Naive thymus-derived CD4-positive, alpha-beta T cell (primary cell): ENCODE results near the gene MARS2. TPM values are rescaled to one million over a fixed set of nuclear protein-coding genes. Genes with fewer than 3 reads are reported as not detected.
"Not testable (repeated sequence)": the region's sequence is repeated elsewhere in the genome, so short reads cannot be mapped to it uniquely, and the experiment has no call there.

Experiments
- ATAC-seq: fragments of 150-1000 bp; cut with Tn5 transposase; 2 replicates; pipeline ENCODE4 v1.10.0; 2021; ENCODE audit warnings: mild to moderate bottlenecking, moderate library complexity
- CTCF ChIA-PET: fragments of 350-600 bp; sonication (Branson Sonifier 250); formaldehyde crosslinking; loops from one replicate; lab custom pipeline; 2021; ENCODE audit warnings: antibody characterized with exemption; lab: Charles Lee
- POLR2A ChIA-PET: fragments of 350-600 bp; sonication (Branson Sonifier 250); formaldehyde crosslinking; loops from one replicate; lab custom pipeline; 2021; ENCODE audit warnings: antibody characterized with exemption, inconsistent platforms; lab: Charles Lee
- DNase-seq, 9 donors: peaks; one replicate each; pipeline versions ENCODE4 v3.0.0 to v3.0.0-alpha.2; 2020 to 2022; ENCODE audit warnings: mixed read lengths in 1 of 9
- H3K27ac ChIP-seq: one replicate; pipeline ENCODE4 v1.7.0; 2013; ENCODE audit warnings: mild to moderate bottlenecking, low read depth, low read length, moderate library complexity
- H3K27me3 ChIP-seq, 2 donors: one replicate each; pipeline ENCODE4 v1.7.0; 2013; ENCODE audit warnings: low read length in 2 of 2, mild to moderate bottlenecking in 2 of 2, moderate library complexity in 2 of 2; ENCODE audit not compliant: control insufficient read depth in 2 of 2, insufficient read depth in 2 of 2
- H3K36me3 ChIP-seq, 3 experiments: 1 replicate in 2 of 3; 2 replicates in 1 of 3; pipeline ENCODE4 v1.7.0; 2013; ENCODE audit warnings: low read length in 3 of 3, mild to moderate bottlenecking in 3 of 3, moderate library complexity in 1 of 3; ENCODE audit not compliant: insufficient read depth in 3 of 3, control insufficient read depth in 2 of 3
- H3K4me1 ChIP-seq, 2 donors: one replicate each; pipeline ENCODE4 v1.7.0; 2013; ENCODE audit warnings: low read length in 2 of 2, mild to moderate bottlenecking in 2 of 2, moderate library complexity in 1 of 2; ENCODE audit not compliant: control insufficient read depth in 2 of 2, insufficient read depth in 2 of 2
- H3K4me3 ChIP-seq: 2 replicates; pipeline ENCODE4 v1.7.0; 2013; ENCODE audit warnings: mild to moderate bottlenecking, low read length
- H3K9me3 ChIP-seq, 3 experiments: 1 replicate in 2 of 3; 2 replicates in 1 of 3; pipeline ENCODE4 v1.7.0; 2013; ENCODE audit warnings: low read length in 3 of 3; ENCODE audit not compliant: control insufficient read depth in 2 of 3
- H3K27ac Mint-ChIP-seq, 9 donors: one replicate each; pipeline ENCODE4 v1.8.0; 2020 to 2022; ENCODE audit warnings: mixed read lengths in 9 of 9, mild to moderate bottlenecking in 8 of 9, moderate library complexity in 5 of 9, inconsistent platforms in 2 of 9
- H3K27me3 Mint-ChIP-seq, 5 donors: one replicate each; pipeline ENCODE4 v1.8.0; 2021 to 2022; ENCODE audit warnings: mixed read lengths in 5 of 5, mild to moderate bottlenecking in 1 of 5
- H3K36me3 Mint-ChIP-seq, 5 donors: one replicate each; pipeline ENCODE4 v1.8.0; 2020 to 2022; ENCODE audit warnings: mixed read lengths in 5 of 5, mild to moderate bottlenecking in 3 of 5, inconsistent platforms in 1 of 5
- H3K4me1 Mint-ChIP-seq, 7 donors: one replicate each; pipeline ENCODE4 v1.8.0; 2020 to 2022; ENCODE audit warnings: mixed read lengths in 7 of 7, mild to moderate bottlenecking in 3 of 7, inconsistent platforms in 1 of 7
- H3K4me3 Mint-ChIP-seq, 10 donors: one replicate each; pipeline ENCODE4 v1.8.0; 2020 to 2022; ENCODE audit warnings: mild to moderate bottlenecking in 10 of 10, mixed read lengths in 10 of 10, moderate library complexity in 6 of 10, inconsistent platforms in 2 of 10
- H3K9me3 Mint-ChIP-seq, 11 donors: one replicate each; pipeline ENCODE4 v1.8.0; 2020 to 2022; ENCODE audit warnings: mixed read lengths in 11 of 11, mild to moderate bottlenecking in 4 of 11, inconsistent platforms in 1 of 11, moderate library complexity in 1 of 11
- intact Hi-C, 2 donors: fragments of 100-400 bp; cut with micrococcal nuclease; formaldehyde crosslinking; loops; one replicate each; pipeline ENCODE4 v1.15.1; 2023
- polyA plus RNA-seq, 2 donors: library from polyadenylated mRNA; unstranded; fragments of 300-500 nt; fragmentation: Illumina TruSeq; gene quantifications; one replicate each; pipeline ENCODE4 v1.2.3, GENCODE V29; 2021
- total RNA-seq, 6 experiments: library from RNA in 5 of 6; stranded (reverse) in 5 of 6; gene quantifications; 1 replicate in 5 of 6; 2 replicates in 1 of 6; pipeline ENCODE4 v1.2.3 and lab custom pipeline; 2021 to 2026

The MARS2 gene
- total and polyA plus RNA-seq, 7 experiments from 2014 or later = 7.7 to 15.4 (median 10.0) TPM

- peaks cover 0 to 8% (median 4%) of the 10 kb centered on the region in 5 donors for H3K27me3 Mint-ChIP-seq
These were observed 21.8 kb downstream of the MARS2 start for GRCh38 chr2:197727011-197727410.

GRCh38 chr2:197728555-197729544 lies 23.7 kb downstream of the MARS2 start:
- H3K27ac ChIP-seq, ATAC-seq, H3K36me3 ChIP-seq, H3K9me3 Mint-ChIP-seq, H3K27me3 Mint-ChIP-seq, CTCF ChIA-PET, H3K4me1 ChIP-seq, H3K4me3 Mint-ChIP-seq, DNase-seq, H3K9me3 ChIP-seq, H3K27me3 ChIP-seq, H3K4me3 ChIP-seq, H3K36me3 Mint-ChIP-seq, intact Hi-C loops, H3K4me1 Mint-ChIP-seq, POLR2A ChIA-PET, H3K27ac Mint-ChIP-seq: not testable (repeated sequence)

More at GRCh38 chr2:197727011-197727410, 21.8 kb downstream of the MARS2 start:
- no peak for DNase-seq
- Mint-ChIP-seq H3K9me3 (peaks cover 0 to 8% (median 5%) of the 10 kb centered on the region in 11 donors), H3K4me1 (peaks cover 0 to 2% (median 0%) of the 10 kb centered on the region in 7 donors), H3K36me3 (peaks cover 0 to 8% (median 5%) of the 10 kb centered on the region in 5 donors), H3K27ac (no peak overlapping the region), H3K4me3 (no peak overlapping the region)
- H3K27me3 ChIP-seq = no peaks in the 10 kb centered on the region
- H3K4me3 ChIP-seq = no peak overlapping the region
- ChIA-PET POLR2A (no interaction called here), CTCF (no interaction called here)
- H3K36me3 ChIP-seq = no peaks in the 10 kb centered on the region
- H3K4me1 ChIP-seq = no peaks in the 10 kb centered on the region
- ATAC-seq = no peak
- H3K27ac ChIP-seq = no peak overlapping the region
- intact Hi-C loops = no loop called here
- H3K9me3 ChIP-seq = no peaks in the 10 kb centered on the region

- ChIA-PET POLR2A (no interaction called here), CTCF (no interaction called here)
- intact Hi-C loops = no loop called here
- Mint-ChIP-seq H3K27me3 (peaks cover 14 to 28% (median 24%) of the 10 kb centered on the region in 5 donors), H3K9me3 (peaks cover 0 to 4% (median 0%) of the 10 kb centered on the region in 11 donors), H3K27ac (no peak overlapping the region), H3K4me3 (no peak overlapping the region), H3K4me1 (no peaks in the 10 kb centered on the region), H3K36me3 (no peaks in the 10 kb centered on the region)
- ATAC-seq = no peak
- no peaks in the 10 kb centered on the region for H3K4me1 ChIP-seq
- H3K9me3 ChIP-seq = no peaks in the 10 kb centered on the region
- H3K27me3 ChIP-seq = no peaks in the 10 kb centered on the region
- no peak overlapping the region for H3K4me3 ChIP-seq
- H3K27ac ChIP-seq = no peak overlapping the region
- DNase-seq = no peak
- no peaks in the 10 kb centered on the region for H3K36me3 ChIP-seq
These were observed 35.0 kb downstream of the MARS2 start for GRCh38 chr2:197740200-197740599.

Other genes with a start within 250 kb of the MARS2 start
- gene HSPD1, start 205.5 kb upstream of the MARS2 start, total RNA-seq = 100 to 1,000 TPM; 127 to 276 (median 137) TPM
- gene HSPD1, start 205.5 kb upstream of the MARS2 start, polyA plus RNA-seq = 100 to 1,000 TPM; 103 to 116 TPM
- 100 to 1,000 TPM in 1 of 5 experiments, 10 to 100 TPM in 4; 46.3 to 127 (median 52.2) TPM for gene HSPE1, start 205.0 kb upstream of the MARS2 start, total RNA-seq
- gene HSPE1, start 205.0 kb upstream of the MARS2 start, polyA plus RNA-seq = 100 to 1,000 TPM; 134 to 137 TPM
- 10 to 100 TPM; 16.1 to 22.5 (median 17.9) TPM for gene MOB4, start 189.3 kb upstream of the MARS2 start, total RNA-seq
- 10 to 100 TPM; 18.6 to 39.6 TPM for gene MOB4, start 189.3 kb upstream of the MARS2 start, polyA plus RNA-seq
- under 1 TPM in 1 of 5 experiments, not detected in 4; 0.64 TPM for gene RFTN2, start 29.8 kb upstream of the MARS2 start, total RNA-seq
- gene RFTN2, start 29.8 kb upstream of the MARS2 start, polyA plus RNA-seq = under 1 TPM; 0.12 to 0.21 TPM
- gene BOLL, start 80.0 kb downstream of the MARS2 start, total RNA-seq = not detected
- gene BOLL, start 80.0 kb downstream of the MARS2 start, polyA plus RNA-seq = under 1 TPM in 1 of 2 donors, not detected in 1; 0.08 TPM
- 10 to 100 TPM in 4 of 5 experiments, 1 to 10 TPM in 1; 1.8 to 33.7 (median 28.5) TPM for gene PLCL1, start 99.2 kb downstream of the MARS2 start, total RNA-seq
- gene PLCL1, start 99.2 kb downstream of the MARS2 start, polyA plus RNA-seq = 10 to 100 TPM; 13.1 to 16.7 TPM